Measurements from ENCODE around the gene DSG4. TPM values are rescaled to one million over a fixed set of nuclear protein-coding genes. Genes with fewer than 3 reads are reported as not detected.

The DSG4 gene
- total RNA-seq, 2 donors from 2014 or later, result not detected

DNA sequence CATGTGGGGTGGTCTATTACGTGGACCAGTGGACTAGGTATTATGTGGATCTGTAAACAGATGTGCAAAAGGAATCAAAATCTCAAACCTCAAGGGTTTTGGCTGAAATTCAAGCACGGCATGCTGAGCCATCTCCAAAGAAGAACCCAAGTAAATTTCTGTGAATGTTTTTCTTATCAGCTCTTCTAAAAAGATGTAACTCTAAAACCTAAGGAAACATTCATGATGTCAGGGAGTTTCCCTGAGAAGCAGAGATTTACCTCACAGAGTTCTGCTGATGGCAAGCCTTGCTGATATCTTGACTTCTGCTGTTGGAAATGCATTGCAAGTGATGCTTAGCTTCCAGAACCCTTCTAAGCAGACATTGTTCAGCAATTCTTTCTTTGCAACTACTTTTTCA, 21.6 kb downstream of the DSG4 start:
- 62 to 71% methylated on average over 2 of the region's 2 CpGs for WGBS, 2 donors

GRCh38 chr18:31399306-31400032, 22.9 kb downstream of the DSG4 start:
- DNase-seq (no peak), ATAC-seq (no peak)
- no peaks in the 10 kb centered on the region for H3K27me3 ChIP-seq
- WGBS, 2 donors, result 72 to 84% methylated on average over 6 of the region's 6 CpGs
- H3K9me3 ChIP-seq, result no peaks in the 10 kb centered on the region
- TF ChIP-seq POLR2A (IDR thresholded peaks at IDR 0.05), result no peak
- TF ChIP-seq, protein P1, sequence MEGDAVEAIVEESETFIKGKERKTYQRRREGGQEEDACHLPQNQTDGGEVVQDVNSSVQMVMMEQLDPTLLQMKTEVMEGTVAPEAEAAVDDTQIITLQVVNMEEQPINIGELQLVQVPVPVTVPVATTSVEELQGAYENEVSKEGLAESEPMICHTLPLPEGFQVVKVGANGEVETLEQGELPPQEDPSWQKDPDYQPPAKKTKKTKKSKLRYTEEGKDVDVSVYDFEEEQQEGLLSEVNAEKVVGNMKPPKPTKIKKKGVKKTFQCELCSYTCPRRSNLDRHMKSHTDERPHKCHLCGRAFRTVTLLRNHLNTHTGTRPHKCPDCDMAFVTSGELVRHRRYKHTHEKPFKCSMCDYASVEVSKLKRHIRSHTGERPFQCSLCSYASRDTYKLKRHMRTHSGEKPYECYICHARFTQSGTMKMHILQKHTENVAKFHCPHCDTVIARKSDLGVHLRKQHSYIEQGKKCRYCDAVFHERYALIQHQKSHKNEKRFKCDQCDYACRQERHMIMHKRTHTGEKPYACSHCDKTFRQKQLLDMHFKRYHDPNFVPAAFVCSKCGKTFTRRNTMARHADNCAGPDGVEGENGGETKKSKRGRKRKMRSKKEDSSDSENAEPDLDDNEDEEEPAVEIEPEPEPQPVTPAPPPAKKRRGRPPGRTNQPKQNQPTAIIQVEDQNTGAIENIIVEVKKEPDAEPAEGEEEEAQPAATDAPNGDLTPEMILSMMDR (IDR thresholded peaks at IDR 0.05), result no peak
- intact Hi-C loops (cut with DNase I), result no loop called here
- no peak overlapping the region for H3K27ac ChIP-seq
- no peaks in the 10 kb centered on the region for H3K36me3 ChIP-seq (replicated peaks in 1 of 2; ENCODE audit: insufficient read depth in 1 of 2, low read depth in 2 of 2)
- no peak overlapping the region for H3K4me3 ChIP-seq
- peaks cover 16% of the 10 kb centered on the region for H3K4me1 ChIP-seq

More for the DNA sequence above, 21.6 kb downstream of the DSG4 start:
- no peak overlapping the region for H3K4me3 ChIP-seq
- intact Hi-C loops (cut with DNase I), result no loop called here
- H3K9me3 ChIP-seq, result no peaks in the 10 kb centered on the region
- TF ChIP-seq, protein P1 (IDR thresholded peaks at IDR 0.05), result no peak
- TF ChIP-seq POLR2A (IDR thresholded peaks at IDR 0.05), result no peak
- no peak for DNase-seq
- ATAC-seq, result no peak
- no peak overlapping the region for H3K27ac ChIP-seq
- no peaks in the 10 kb centered on the region for H3K27me3 ChIP-seq
- H3K36me3 ChIP-seq (replicated peaks in 1 of 2; ENCODE audit: insufficient read depth in 1 of 2, low read depth in 2 of 2), result no peaks in the 10 kb centered on the region
- peaks cover 16% of the 10 kb centered on the region for H3K4me1 ChIP-seq

DNA sequence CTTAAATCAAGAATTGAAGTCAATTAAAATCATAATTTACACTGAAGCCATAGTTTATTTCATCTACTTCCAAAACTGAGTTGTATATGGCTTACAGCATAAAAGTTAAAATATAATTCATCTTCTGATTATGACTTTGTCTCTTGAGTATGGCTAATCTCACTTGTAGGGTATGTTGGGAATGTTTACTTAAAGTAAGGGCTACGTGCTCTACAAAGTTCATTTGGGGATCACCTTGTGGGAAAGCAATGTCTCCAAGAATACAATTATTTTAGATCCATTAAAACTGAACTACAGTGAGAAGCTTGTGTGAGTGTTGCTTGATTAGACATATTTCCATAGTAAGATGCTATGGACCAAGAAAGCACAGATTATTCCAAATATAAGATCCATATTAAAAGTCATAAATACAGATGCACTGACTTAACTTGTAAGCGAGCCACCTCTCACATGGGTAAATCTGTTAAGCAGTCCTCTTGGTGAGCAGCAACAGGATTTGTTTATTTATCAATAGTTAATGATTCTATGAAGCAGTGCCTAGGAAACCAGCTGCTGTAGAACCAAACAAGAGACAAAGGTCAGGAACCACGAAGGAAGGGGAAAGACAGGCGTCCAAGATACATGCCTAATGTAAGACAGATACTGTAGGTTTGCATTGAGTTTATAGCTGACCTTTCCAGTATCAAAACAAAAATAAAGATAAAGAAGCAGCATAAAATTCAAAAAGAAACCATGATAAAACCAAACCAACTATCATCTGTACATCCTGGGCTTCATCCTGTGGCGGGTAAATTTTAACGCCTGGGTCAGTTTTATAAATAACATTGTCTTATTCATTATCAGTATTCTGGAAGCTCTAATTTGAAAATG, 24.8 kb downstream of the DSG4 start:
- WGBS, 2 donors, result 31 to 32% methylated on average over 6 of the region's 6 CpGs

DNA sequence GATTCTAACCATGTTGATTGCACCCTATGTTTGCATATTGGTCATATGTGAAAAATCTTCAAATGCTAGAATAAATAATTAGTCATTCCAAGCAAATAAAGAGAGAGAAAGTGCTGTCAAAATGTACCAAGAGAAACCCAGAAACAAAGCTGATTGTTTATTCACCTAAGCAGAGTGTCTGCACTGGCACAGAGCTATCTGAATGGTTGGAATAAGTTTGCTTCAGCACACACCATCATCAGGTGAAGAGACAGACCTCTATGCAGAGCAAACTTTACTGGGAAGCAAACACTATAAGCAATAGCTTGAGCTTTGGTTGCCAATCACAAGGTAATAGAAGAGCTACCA, 25.4 kb downstream of the DSG4 start:
- Histone ChIP-seq H3K9me3 (no peaks in the 10 kb centered on the region), H3K4me1 (peaks cover 16% of the 10 kb centered on the region), H3K27me3 (no peaks in the 10 kb centered on the region), H3K4me3 (no peak overlapping the region), H3K27ac (peak overlapping the region in 2 of 4 donors; percentile 10 to 32), H3K36me3 (replicated peaks in 1 of 2; ENCODE audit: insufficient read depth in 1 of 2, low read depth in 2 of 2) (no peaks in the 10 kb centered on the region)
- intact Hi-C loops (cut with DNase I), result no loop called here
- TF ChIP-seq, protein P1 (IDR thresholded peaks at IDR 0.05), result no peak
- DNase-seq (no peak), ATAC-seq (peak; percentile 33)

More for the DNA sequence above, 24.8 kb downstream of the DSG4 start:
- peak overlapping the region in 2 of 4 donors; percentile 3 to 10 for H3K27ac ChIP-seq
- TF ChIP-seq, protein P1 (IDR thresholded peaks at IDR 0.05), result no peak
- no peak for TF ChIP-seq POLR2A (IDR thresholded peaks at IDR 0.05)
- peaks cover 16% of the 10 kb centered on the region for H3K4me1 ChIP-seq
- peak in 3 of 4 donors; percentile 11 to 31 (median 15) for DNase-seq
- H3K36me3 ChIP-seq (replicated peaks in 1 of 2; ENCODE audit: insufficient read depth in 1 of 2, low read depth in 2 of 2), result no peaks in the 10 kb centered on the region
- no peak overlapping the region for H3K4me3 ChIP-seq
- no peaks in the 10 kb centered on the region for H3K9me3 ChIP-seq
- intact Hi-C loops (cut with DNase I), result no loop called here
- H3K27me3 ChIP-seq, result no peaks in the 10 kb centered on the region
- peak; percentile 89 for ATAC-seq

Data from body of pancreas (tissue), 4 donors.